ENCODE data around the gene VOPP1.

VOPP1 gene

DNA sequence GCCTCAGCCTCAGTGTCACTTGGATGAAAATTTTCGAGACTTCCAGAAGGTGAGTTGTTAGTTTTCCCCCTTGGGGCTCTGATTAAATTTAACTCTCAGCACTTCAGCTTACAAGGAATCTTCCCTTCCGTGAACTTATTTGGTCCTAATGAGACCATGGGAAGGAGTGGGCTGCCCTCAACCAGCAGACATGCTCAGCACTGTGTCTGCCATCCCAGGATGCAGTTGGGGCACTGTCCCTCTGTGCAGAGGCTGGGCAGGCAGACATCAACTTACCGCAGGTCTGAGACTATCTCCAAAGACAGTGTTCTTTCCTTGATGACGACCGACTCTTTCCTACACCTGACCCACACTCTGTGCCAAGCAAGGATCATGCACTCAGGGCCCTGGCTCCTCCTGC, 36.7 kb downstream of the VOPP1 start:
- TF ChIP-seq RAD21 (IDR thresholded peaks at IDR 0.05; ENCODE audit: low read depth): no peak
- no peak for TF ChIP-seq USF1 (IDR thresholded peaks at IDR 0.05)
- no peak for TF ChIP-seq FOXM1 (IDR thresholded peaks at IDR 0.05; ENCODE audit: borderline replicate concordance, low read depth)
- no peak for TF ChIP-seq TCF12 (IDR thresholded peaks at IDR 0.05; ENCODE audit: low read depth)
- no peak for TF ChIP-seq MAX (IDR thresholded peaks at IDR 0.05)
- no peak for TF ChIP-seq TAF1 (IDR thresholded peaks at IDR 0.05; ENCODE audit: low read depth)
- no peak for TF ChIP-seq ZBTB7A (IDR thresholded peaks at IDR 0.05; ENCODE audit: low read depth)
- TF ChIP-seq, protein P1, sequence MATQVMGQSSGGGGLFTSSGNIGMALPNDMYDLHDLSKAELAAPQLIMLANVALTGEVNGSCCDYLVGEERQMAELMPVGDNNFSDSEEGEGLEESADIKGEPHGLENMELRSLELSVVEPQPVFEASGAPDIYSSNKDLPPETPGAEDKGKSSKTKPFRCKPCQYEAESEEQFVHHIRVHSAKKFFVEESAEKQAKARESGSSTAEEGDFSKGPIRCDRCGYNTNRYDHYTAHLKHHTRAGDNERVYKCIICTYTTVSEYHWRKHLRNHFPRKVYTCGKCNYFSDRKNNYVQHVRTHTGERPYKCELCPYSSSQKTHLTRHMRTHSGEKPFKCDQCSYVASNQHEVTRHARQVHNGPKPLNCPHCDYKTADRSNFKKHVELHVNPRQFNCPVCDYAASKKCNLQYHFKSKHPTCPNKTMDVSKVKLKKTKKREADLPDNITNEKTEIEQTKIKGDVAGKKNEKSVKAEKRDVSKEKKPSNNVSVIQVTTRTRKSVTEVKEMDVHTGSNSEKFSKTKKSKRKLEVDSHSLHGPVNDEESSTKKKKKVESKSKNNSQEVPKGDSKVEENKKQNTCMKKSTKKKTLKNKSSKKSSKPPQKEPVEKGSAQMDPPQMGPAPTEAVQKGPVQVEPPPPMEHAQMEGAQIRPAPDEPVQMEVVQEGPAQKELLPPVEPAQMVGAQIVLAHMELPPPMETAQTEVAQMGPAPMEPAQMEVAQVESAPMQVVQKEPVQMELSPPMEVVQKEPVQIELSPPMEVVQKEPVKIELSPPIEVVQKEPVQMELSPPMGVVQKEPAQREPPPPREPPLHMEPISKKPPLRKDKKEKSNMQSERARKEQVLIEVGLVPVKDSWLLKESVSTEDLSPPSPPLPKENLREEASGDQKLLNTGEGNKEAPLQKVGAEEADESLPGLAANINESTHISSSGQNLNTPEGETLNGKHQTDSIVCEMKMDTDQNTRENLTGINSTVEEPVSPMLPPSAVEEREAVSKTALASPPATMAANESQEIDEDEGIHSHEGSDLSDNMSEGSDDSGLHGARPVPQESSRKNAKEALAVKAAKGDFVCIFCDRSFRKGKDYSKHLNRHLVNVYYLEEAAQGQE (IDR thresholded peaks at IDR 0.05; ENCODE audit: low read depth): no peak
- no peak for TF ChIP-seq CEBPB (IDR thresholded peaks at IDR 0.05)
- no peak for TF ChIP-seq EP300 (IDR thresholded peaks at IDR 0.05; ENCODE audit: borderline replicate concordance)
- TF ChIP-seq NFIC (IDR thresholded peaks at IDR 0.05): no peak
- no peak for TF ChIP-seq CREB1 (IDR thresholded peaks at IDR 0.05; ENCODE audit: low read depth)
- no peak for TF ChIP-seq EGR1 (IDR thresholded peaks at IDR 0.05)
- no peak for TF ChIP-seq TEAD4 (IDR thresholded peaks at IDR 0.05)
- TF ChIP-seq YY1 (IDR thresholded peaks at IDR 0.05; ENCODE audit: low read depth): no peak

DNA sequence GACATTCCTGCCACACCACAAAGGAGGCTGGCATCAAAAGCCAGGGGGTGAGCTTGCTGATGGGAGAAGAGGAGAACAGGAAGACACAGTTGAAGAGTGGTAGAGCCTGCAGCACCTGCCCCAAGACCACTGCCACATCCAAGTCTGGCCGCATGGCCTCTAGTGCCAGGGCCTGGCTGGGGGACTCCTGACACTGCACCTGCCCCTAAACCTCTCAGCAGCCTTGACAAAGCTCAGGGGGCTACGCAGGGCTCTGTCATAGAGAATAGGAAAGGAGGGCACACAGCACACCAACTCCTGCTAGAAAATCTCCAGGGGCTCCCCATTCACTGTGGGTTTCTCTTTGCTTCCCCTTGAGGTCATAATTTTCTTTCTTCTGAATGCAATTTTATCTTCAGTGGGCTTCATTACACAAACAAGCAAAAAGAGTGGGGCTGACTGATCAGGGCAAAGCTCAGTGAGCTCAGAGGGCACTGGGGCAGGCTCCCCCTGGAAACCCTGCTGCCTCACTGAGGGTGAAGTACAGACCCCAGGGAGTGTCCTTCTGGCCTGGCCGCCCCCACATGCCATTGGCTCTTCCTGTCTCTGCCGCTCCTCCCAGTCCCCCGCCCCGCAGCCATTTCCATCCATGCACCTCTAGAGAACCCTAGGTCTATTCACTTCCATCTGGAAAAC, 37.2 kb downstream of the VOPP1 start:
- no peak for TF ChIP-seq EP300 (IDR thresholded peaks at IDR 0.05; ENCODE audit: borderline replicate concordance)
- no peak for TF ChIP-seq TCF12 (IDR thresholded peaks at IDR 0.05; ENCODE audit: low read depth)
- TF ChIP-seq CREB1 (IDR thresholded peaks at IDR 0.05; ENCODE audit: low read depth): no peak
- no peak for TF ChIP-seq NFIC (IDR thresholded peaks at IDR 0.05)
- no peak for TF ChIP-seq FOXM1 (IDR thresholded peaks at IDR 0.05; ENCODE audit: borderline replicate concordance, low read depth)

DNA sequence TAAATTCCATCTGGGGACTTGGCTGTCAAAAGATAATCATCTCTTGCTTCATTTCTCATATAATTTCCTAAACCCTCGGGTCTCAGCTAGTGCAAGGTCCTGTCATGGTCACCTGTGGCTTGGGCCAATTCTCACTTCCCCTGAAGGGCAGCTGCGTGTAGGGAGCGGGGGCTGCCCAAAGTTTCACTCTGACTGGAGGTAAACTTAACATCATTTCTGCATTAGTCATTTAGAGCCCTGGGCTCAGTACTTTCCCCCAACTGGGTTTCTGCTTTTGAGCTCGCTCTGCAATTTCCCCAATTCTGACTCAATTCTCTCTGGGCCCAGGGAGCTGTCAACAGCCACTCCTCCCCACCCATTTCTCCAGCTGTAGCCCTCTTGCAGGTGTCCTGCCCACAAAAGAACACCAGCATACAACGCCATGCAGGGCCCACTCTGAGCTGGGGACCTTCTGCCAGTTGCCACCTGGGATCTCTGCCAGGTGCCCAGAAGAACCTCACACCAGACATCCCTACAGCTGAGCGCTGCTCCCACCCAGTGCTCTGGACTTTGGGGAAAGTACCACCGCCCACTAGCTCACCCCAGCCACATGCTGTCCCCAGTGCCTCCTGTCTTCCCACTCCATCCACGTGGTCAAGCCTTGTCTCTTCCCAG, 37.9 kb downstream of the VOPP1 start:
- TF ChIP-seq, protein P1 (IDR thresholded peaks at IDR 0.05; ENCODE audit: low read depth): no peak

DNA sequence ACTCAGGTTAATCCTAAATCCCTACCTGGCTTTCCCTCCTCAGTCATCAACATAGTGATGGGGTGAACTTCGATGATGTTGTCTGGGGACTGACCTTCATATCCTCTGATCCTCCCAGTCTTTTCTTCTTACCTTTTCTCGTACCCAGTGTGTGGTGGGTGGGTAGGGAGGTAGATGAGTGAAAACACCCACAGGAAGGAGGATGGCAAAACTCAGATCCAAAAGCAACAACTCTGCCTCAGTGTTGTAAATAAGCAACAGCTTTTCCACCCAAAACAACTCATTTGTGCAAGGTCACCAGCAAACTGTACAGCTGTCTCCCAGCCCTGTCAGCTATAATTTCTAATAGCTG, 38.6 kb downstream of the VOPP1 start:
- TF ChIP-seq TAF1 (IDR thresholded peaks at IDR 0.05; ENCODE audit: low read depth): no peak
- TF ChIP-seq CEBPB (IDR thresholded peaks at IDR 0.05): no peak

GRCh38 chr7:55533050-55533728, 39.1 kb downstream of the VOPP1 start:
- TF ChIP-seq TAF1 (IDR thresholded peaks at IDR 0.05; ENCODE audit: low read depth): no peak
- TF ChIP-seq TCF12 (IDR thresholded peaks at IDR 0.05; ENCODE audit: low read depth): no peak
- TF ChIP-seq FOXM1 (IDR thresholded peaks at IDR 0.05; ENCODE audit: borderline replicate concordance, low read depth): no peak
- TF ChIP-seq EGR1 (IDR thresholded peaks at IDR 0.05): no peak
- TF ChIP-seq ZBTB7A (IDR thresholded peaks at IDR 0.05; ENCODE audit: low read depth): no peak
- TF ChIP-seq, protein P1 (IDR thresholded peaks at IDR 0.05; ENCODE audit: low read depth): no peak
- TF ChIP-seq YY1 (IDR thresholded peaks at IDR 0.05; ENCODE audit: low read depth): no peak
- no peak for TF ChIP-seq TEAD4 (IDR thresholded peaks at IDR 0.05)
- no peak for TF ChIP-seq NFIC (IDR thresholded peaks at IDR 0.05)
- no peak for TF ChIP-seq MAX (IDR thresholded peaks at IDR 0.05)
- TF ChIP-seq RAD21 (IDR thresholded peaks at IDR 0.05; ENCODE audit: low read depth): no peak
- no peak for TF ChIP-seq USF1 (IDR thresholded peaks at IDR 0.05)
